Tibial nerve (tissue), 4 donors: ENCODE data around the gene ABCB9.
A peak's percentile ranks its signal among the peaks of the same experiment; 100 is the strongest.

Experiments
- EP300 ChIP-seq, 2 donors: sonication (generic); formaldehyde crosslinking; IDR thresholded peaks; one replicate each; pipeline ENCODE4 v1.6.1; 2017; ENCODE audit warnings: antibody characterized with exemption in 2 of 2, mild to moderate bottlenecking in 1 of 2
- POLR2A ChIP-seq, 2 donors: fragments of 450-650 bp; IDR thresholded peaks; one replicate each; pipeline ENCODE4 v1.6.1; 2017; ENCODE audit warnings: antibody characterized with exemption in 2 of 2, mild to moderate bottlenecking in 2 of 2, moderate library complexity in 2 of 2
- TF ChIP-seq, protein P1 (sequence below), 5 experiments: fragments of 200-600 bp in 3 of 5; fragments of 450-650 bp in 2 of 5; sonication (generic) in 3 of 5; IDR thresholded peaks; one replicate each; pipeline ENCODE4 v1.5.1; 2016 to 2019; ENCODE audit warnings: antibody characterized with exemption in 5 of 5, mild to moderate bottlenecking in 3 of 5, moderate library complexity in 2 of 5

DNA sequence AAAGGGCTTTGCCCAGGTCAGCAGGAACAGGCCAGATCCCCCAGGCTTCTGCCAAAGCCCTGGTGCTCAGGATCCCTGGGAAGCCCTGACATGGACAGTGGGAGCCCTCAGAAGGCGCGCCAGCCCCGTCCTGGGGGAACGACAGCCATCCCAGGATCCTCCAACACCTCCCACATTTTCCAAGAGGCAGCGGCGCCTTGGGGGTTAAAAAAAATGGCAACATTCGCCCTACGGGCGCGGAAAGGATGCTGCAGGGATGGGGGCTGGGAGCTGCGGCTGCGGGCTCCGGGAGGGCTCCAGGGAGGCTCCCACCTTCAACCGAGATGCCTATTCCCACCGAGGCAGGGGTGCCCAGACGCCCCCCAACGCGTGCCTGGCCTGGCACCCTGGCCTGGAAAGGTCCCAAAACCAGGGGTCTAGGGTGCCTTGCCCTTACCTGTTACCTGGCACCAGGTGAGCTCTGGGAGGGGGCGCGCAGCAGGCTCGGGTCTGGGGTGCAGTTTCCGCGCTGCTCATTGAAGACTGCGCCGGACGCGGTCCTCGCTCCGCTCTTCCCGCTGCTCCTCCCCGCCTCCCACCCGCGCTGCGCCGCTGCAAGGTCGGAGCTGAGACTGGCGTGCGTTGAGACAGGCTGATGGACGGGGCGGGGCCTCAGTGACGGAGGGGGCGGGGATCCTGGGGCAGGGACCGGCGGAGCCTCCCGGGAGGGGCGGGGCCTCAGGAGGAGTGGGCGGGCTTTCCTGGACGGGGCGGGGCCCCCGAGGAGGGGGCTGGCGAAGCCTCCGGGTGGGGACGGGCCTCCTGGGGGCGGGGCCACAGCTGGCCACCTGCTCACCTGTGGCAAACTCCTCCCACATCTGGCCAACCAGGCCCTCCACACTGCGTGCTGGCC is at the start of gene ABCB9:
- TF ChIP-seq, protein P1, sequence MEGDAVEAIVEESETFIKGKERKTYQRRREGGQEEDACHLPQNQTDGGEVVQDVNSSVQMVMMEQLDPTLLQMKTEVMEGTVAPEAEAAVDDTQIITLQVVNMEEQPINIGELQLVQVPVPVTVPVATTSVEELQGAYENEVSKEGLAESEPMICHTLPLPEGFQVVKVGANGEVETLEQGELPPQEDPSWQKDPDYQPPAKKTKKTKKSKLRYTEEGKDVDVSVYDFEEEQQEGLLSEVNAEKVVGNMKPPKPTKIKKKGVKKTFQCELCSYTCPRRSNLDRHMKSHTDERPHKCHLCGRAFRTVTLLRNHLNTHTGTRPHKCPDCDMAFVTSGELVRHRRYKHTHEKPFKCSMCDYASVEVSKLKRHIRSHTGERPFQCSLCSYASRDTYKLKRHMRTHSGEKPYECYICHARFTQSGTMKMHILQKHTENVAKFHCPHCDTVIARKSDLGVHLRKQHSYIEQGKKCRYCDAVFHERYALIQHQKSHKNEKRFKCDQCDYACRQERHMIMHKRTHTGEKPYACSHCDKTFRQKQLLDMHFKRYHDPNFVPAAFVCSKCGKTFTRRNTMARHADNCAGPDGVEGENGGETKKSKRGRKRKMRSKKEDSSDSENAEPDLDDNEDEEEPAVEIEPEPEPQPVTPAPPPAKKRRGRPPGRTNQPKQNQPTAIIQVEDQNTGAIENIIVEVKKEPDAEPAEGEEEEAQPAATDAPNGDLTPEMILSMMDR (IDR thresholded peaks at IDR 0.05): peak in 1 of 5 experiments; percentile 8
- TF ChIP-seq POLR2A (IDR thresholded peaks at IDR 0.05) (peak; percentile 14 to 59), EP300 (IDR thresholded peaks at IDR 0.05) (peak in 1 of 2 donors; percentile 79)
